OCI-LY7 (cell line): ENCODE results near the gene SORBS2.

ENCODE experiments used
- EZH2phosphoT487 ChIP-seq: fragments of 200-600 bp; sonication (generic); IDR thresholded peaks from 2 replicates; pipeline ENCODE4 v1.6.1; 2018; ENCODE audit warnings: low read depth, borderline replicate concordance, mild to moderate bottlenecking, mixed run types, antibody characterized with exemption, low read length, moderate library complexity, mixed read lengths
- TF ChIP-seq, protein P1 (sequence below): fragments of 200-600 bp; sonication (generic); conservative IDR thresholded peaks from 2 replicates; pipeline ENCODE4 v1.5.1; 2014; ENCODE audit warnings: mild to moderate bottlenecking, antibody characterized with exemption, low read length, moderate library complexity, mixed read lengths

DNA sequence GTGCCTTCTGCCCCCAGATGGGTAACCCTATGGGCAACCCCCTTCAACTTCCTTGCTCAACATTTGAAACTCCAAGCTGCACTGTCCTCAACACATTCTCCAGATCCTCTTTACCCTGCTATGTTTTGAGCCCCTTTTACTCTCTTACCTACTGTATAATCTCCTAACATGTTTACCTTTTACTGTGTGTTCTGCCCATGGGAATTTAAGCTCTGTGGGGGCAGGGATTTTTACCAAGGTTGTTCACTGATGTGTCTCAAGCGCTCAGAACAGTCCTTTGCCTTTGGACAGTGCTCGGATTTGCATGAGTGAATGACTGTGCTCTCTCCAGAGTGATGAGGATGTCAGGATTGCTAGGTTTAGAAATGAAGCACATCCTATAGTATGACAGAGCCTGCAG, 53.2 kb downstream of the SORBS2 start:
- TF ChIP-seq, protein P1, sequence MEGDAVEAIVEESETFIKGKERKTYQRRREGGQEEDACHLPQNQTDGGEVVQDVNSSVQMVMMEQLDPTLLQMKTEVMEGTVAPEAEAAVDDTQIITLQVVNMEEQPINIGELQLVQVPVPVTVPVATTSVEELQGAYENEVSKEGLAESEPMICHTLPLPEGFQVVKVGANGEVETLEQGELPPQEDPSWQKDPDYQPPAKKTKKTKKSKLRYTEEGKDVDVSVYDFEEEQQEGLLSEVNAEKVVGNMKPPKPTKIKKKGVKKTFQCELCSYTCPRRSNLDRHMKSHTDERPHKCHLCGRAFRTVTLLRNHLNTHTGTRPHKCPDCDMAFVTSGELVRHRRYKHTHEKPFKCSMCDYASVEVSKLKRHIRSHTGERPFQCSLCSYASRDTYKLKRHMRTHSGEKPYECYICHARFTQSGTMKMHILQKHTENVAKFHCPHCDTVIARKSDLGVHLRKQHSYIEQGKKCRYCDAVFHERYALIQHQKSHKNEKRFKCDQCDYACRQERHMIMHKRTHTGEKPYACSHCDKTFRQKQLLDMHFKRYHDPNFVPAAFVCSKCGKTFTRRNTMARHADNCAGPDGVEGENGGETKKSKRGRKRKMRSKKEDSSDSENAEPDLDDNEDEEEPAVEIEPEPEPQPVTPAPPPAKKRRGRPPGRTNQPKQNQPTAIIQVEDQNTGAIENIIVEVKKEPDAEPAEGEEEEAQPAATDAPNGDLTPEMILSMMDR = no peak
- TF ChIP-seq EZH2phosphoT487 = no peak
